Activated T-cell treated with anti-CD3 and anti-CD28 coated beads, Interleukin-2, amount 50 U/mL, for 4 hours (primary cell): ENCODE results near the gene SRRM3. TPM values are rescaled to one million over a fixed set of nuclear protein-coding genes. Genes with fewer than 3 reads are reported as not detected.
"Not testable (repeated sequence)": the region's sequence is repeated elsewhere in the genome, so short reads cannot be mapped to it uniquely, and the experiment has no call there.

Experiments used
- ATAC-seq, 2 donors: fragments of 200-7000 bp; cut with Tn5 transposase; one replicate each; pipeline ENCODE4 v1.10.0; 2021
- DNase-seq: peaks from one replicate; pipeline ENCODE4 v3.0.0-alpha.2; 2020
- H3K27me3 Mint-ChIP-seq: one replicate; pipeline ENCODE4 v1.8.0; 2021; ENCODE audit warnings: low read depth, mixed read lengths
- H3K36me3 Mint-ChIP-seq: one replicate; pipeline ENCODE4 v1.8.0; 2022; ENCODE audit warnings: mixed read lengths; ENCODE audit not compliant: insufficient read depth
- H3K4me1 Mint-ChIP-seq: one replicate; pipeline ENCODE4 v1.8.0; 2021; ENCODE audit warnings: low read depth, mixed read lengths
- H3K4me3 Mint-ChIP-seq: one replicate; pipeline ENCODE4 v1.8.0; 2021; ENCODE audit warnings: mild to moderate bottlenecking, moderate library complexity, mixed read lengths
- H3K9me3 Mint-ChIP-seq: one replicate; pipeline ENCODE4 v1.8.0; 2021; ENCODE audit warnings: mixed read lengths
- total RNA-seq, 3 donors: library from RNA; stranded (reverse); gene quantifications; one replicate each; pipeline ENCODE4 v1.2.1, GENCODE V29; 2021

The SRRM3 gene
- total RNA-seq, 3 donors from 2014 or later, result 0.10 TPM; not detected in 2

DNA sequence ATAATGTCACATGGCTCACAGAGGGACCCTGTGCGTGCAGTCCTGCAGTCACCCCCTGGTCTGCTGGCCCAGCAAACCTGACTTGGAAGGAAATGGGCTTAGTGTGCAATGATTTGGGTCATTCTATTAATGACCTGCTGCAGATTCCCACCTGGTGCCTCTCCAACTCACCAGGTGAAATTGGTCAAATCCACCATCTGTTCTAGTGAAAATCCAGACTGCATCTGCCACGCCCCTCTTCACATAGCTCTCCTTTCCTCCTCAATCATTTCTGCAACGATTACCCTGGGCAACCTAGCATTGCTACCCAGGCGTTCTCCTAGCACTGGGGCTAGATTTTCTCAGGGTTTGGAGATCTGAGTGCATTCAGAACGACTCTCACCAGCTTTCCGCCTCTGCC is 29.4 kb downstream of the SRRM3 start:
- ATAC-seq, result no peak
- no peaks in the 10 kb centered on the region for H3K36me3 Mint-ChIP-seq
- DNase-seq, result no peak
- H3K27me3 Mint-ChIP-seq, result peaks cover 67% of the 10 kb centered on the region
- no peak overlapping the region for H3K4me3 Mint-ChIP-seq
- no peaks in the 10 kb centered on the region for H3K9me3 Mint-ChIP-seq
- peaks cover 4% of the 10 kb centered on the region for H3K4me1 Mint-ChIP-seq

DNA sequence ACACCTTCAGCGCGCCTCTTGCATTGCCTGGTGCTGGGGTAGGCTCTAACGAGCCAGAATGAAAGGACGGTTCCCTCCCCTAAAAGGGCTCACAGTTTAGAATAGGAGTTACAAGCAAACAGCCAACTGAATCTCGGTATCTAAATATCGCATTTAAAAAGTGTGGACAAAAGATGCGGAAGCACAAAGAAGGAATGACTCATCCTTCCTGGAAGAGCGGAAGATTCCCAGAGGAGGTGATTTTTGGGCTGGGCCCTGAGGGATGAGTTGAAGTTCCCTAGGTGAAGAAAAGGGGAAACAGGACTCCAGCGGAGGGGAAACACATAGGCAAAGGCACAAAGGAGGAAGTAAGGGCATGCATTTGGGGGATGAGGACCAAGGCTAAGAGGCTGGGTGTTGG is 29.9 kb downstream of the SRRM3 start:
- H3K9me3 Mint-ChIP-seq, result no peaks in the 10 kb centered on the region
- no peaks in the 10 kb centered on the region for H3K36me3 Mint-ChIP-seq
- peaks cover 69% of the 10 kb centered on the region for H3K27me3 Mint-ChIP-seq
- H3K4me1 Mint-ChIP-seq, result peaks cover 4% of the 10 kb centered on the region
- ATAC-seq, result no peak
- no peak overlapping the region for H3K4me3 Mint-ChIP-seq
- no peak for DNase-seq

DNA sequence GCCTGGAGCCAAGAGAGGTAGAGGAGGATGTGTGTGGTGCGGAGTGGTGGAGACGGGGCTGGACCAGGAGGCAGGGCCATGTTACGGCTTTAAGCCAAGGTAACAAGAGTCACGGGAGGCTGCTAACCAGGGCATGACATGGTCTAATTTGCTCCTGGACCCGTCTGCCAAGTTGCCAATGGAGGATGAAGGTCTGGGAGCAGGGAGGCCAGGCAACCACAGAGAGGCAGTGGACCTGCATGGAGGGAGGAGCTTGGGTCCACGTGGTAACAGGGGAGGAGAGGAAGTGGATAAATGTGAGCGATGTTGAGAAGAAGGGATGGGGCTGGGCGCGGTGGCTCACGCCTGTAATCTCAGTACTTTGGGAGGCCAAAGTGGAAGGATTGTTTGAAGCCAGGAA is 31.0 kb downstream of the SRRM3 start:
- no peak for ATAC-seq
- Mint-ChIP-seq H3K36me3 (no peaks in the 10 kb centered on the region), H3K9me3 (no peaks in the 10 kb centered on the region), H3K4me1 (peaks cover 4% of the 10 kb centered on the region), H3K4me3 (no peak overlapping the region), H3K27me3 (peaks cover 69% of the 10 kb centered on the region)
- DNase-seq, result no peak

DNA sequence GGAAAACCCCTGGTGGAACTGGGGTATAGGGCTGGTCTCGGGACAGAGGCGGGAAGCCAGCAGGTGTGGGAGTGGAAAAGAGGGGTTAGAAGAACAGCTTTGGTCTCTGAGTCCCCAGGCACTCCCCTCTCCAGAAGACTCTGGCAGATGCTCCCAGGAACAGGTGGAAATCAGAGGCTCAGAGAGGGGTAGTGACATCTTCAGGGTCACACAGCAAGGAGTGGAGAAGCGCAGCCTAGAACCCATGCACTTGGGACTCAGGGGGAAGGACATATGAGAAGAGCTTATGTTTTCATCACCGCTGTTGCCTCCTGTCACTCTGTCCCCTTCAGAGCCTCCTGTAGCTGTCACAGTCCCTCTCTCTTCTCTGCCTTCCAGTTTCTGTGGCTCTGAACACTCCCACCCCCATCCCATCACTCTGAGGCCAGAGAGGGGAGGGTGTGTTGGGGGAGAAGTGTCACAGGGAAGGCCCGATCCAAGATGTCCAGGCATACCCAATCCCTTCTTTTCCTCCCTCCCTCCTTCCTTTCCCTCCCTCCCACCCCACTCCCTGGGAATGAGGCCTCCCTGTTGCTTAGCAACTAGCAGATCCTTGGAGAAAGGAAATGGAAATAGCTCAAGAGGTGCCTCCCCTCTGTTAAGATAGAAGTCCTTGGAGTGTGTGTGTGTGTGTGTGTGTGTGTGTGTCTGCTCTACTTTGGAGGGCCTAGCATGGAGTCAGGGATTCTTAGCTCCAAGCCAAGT is 32.0 kb downstream of the SRRM3 start:
- H3K27me3 Mint-ChIP-seq, result peaks cover 75% of the 10 kb centered on the region
- ATAC-seq (no peak), DNase-seq (no peak)
- no peaks in the 10 kb centered on the region for H3K36me3 Mint-ChIP-seq
- H3K9me3 Mint-ChIP-seq, result no peaks in the 10 kb centered on the region
- peaks cover 4% of the 10 kb centered on the region for H3K4me1 Mint-ChIP-seq
- no peak overlapping the region for H3K4me3 Mint-ChIP-seq

DNA sequence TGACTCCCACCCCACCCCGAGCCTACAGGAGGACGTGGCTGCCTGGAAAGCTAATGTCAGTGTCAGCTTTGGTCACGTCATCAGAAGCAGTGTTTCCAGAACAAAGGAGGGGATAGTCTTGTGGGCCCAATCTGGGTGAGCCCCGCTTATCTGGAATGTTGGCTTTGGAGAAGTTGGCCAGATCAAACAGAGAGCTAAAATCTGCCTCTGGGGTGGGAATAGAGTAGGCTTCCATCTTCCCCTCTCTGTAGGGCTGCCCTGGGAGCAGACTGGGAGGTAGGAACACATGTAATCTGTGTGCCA is 32.5 kb downstream of the SRRM3 start:
- Mint-ChIP-seq H3K36me3 (no peaks in the 10 kb centered on the region), H3K9me3 (no peaks in the 10 kb centered on the region), H3K4me3 (no peak overlapping the region), H3K4me1 (peaks cover 4% of the 10 kb centered on the region), H3K27me3 (peaks cover 71% of the 10 kb centered on the region)
- ATAC-seq (no peak), DNase-seq (no peak)

DNA sequence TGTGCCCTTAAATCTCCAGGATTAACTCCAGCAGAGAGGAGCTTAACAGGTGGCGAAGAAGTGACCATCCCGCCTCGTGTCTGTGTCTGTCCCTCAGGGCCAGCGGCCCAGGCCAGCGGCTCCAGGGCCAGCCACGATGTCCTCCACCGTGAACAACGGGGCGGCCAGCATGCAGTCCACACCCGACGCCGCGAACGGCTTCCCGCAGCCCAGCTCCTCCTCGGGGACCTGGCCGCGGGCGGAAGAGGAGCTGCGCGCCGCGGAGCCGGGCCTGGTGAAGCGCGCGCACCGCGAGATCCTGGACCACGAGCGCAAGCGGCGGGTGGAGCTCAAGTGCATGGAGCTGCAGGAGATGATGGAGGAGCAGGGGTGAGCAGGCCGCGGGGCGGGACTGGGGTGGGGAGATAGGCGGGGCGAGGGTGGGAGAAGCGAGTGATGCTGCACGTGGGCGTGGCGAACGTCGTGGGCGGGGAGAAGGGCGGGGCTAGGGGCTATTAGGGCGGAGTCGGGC is 33.3 kb downstream of the SRRM3 start:
- peak overlapping the region; percentile 35 for H3K4me3 Mint-ChIP-seq
- H3K27me3 Mint-ChIP-seq, result peaks cover 68% of the 10 kb centered on the region
- DNase-seq, result peak; percentile 64
- no peaks in the 10 kb centered on the region for H3K36me3 Mint-ChIP-seq
- peaks cover 4% of the 10 kb centered on the region for H3K4me1 Mint-ChIP-seq
- peak; percentile 95 to 98 for ATAC-seq
- H3K9me3 Mint-ChIP-seq, result no peaks in the 10 kb centered on the region

DNA sequence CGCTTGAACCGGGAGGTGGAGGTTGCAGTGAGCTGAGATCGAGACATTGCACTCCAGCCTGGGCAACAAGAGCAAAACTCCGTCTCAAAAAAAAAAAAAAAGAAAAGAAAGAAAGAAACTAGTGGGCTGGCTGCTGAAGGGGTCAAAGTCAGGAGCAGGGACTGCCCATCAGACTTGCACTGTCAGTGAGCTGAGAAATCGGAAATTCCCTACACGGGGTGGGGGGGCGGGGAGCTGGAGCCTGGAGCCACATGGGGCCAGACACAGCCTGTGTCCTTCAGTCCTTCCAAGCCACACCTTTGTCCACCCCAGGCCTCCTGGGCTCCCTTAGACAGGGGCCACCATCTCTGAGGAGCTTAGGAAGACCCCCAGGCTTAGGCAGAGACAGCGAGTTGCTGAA is 34.5 kb downstream of the SRRM3 start:
- Mint-ChIP-seq H3K4me3 (no peak overlapping the region), H3K36me3 (no peaks in the 10 kb centered on the region), H3K9me3 (no peaks in the 10 kb centered on the region), H3K27me3 (peaks cover 57% of the 10 kb centered on the region), H3K4me1 (peaks cover 4% of the 10 kb centered on the region)
- ATAC-seq (no peak), DNase-seq (no peak)

DNA sequence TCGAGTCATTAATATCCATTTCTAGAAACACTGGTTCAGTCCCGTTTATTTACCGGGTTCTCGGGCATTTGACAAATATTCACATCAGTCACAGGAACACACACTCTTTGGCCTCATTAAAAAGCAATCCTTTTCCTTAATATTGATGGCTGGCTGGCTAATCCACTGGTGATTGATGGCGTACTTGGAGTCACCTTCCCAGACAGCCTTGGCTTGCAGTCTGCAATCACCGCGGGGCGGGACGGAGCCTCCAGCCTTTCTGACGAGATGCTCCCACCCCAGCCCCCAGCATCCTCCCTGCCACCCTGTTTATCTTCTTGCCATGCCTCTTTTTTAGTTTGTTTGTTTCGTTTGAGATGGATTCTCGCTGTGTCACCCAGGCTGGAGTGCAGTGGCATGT is 36.6 kb downstream of the SRRM3 start:
- Mint-ChIP-seq H3K4me3 (no peak overlapping the region), H3K4me1 (peaks cover 4% of the 10 kb centered on the region), H3K36me3 (no peaks in the 10 kb centered on the region), H3K27me3 (peaks cover 42% of the 10 kb centered on the region), H3K9me3 (no peaks in the 10 kb centered on the region)
- no peak for ATAC-seq
- no peak for DNase-seq

DNA sequence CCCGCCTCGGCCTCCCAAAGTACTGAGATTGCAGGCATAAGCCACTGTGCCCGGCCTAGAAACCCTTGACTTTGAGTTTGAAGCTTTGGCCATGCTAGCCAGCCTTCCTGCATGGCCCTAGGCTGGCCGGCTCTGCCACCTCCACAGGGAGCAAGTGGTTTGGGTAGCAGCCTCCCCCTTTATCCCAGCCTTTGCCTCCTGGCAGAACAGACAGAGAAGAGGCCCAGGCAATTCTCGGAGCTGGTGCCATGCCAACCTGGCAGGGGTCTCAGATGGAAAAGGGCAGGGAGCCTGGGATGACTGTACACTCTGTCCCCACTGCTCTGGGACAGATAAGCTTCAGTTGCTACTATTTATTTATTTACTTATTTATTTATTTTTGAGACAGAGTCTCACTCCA is 39.4 kb downstream of the SRRM3 start:
- H3K9me3 Mint-ChIP-seq, result no peaks in the 10 kb centered on the region
- no peak overlapping the region for H3K4me3 Mint-ChIP-seq
- no peaks in the 10 kb centered on the region for H3K36me3 Mint-ChIP-seq
- H3K4me1 Mint-ChIP-seq, result no peaks in the 10 kb centered on the region
- no peak for ATAC-seq
- peaks cover 26% of the 10 kb centered on the region for H3K27me3 Mint-ChIP-seq
- no peak for DNase-seq

DNA sequence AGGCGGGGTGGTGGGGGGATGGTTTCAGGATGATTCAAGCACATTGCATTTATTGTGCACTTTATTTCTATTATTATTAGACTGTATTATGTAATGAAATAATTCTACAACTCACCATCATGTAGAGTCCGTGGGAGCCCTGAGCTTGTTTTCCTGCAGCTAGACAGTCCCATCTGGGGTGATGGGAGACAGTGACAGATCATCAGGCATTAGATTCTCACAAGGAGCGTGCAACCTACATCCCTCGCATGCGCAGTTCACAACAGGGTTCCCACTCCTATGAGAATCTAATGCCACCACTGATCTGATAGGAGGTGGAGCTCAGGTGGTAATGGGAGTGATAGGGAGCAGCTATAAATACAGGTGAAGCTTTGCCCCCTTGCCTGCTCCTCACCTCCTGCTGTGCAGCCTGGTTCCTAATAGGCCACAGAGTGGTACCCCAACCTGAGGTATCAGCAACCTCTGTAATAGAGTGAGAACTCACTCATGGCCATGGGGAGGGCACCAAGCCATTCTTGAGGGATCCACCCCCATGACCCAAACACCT is 40.9 kb downstream of the SRRM3 start:
- H3K9me3 Mint-ChIP-seq, DNase-seq, H3K4me3 Mint-ChIP-seq, H3K4me1 Mint-ChIP-seq, H3K36me3 Mint-ChIP-seq, ATAC-seq: not testable (repeated sequence)
- H3K27me3 Mint-ChIP-seq, result peaks cover 16% of the 10 kb centered on the region

DNA sequence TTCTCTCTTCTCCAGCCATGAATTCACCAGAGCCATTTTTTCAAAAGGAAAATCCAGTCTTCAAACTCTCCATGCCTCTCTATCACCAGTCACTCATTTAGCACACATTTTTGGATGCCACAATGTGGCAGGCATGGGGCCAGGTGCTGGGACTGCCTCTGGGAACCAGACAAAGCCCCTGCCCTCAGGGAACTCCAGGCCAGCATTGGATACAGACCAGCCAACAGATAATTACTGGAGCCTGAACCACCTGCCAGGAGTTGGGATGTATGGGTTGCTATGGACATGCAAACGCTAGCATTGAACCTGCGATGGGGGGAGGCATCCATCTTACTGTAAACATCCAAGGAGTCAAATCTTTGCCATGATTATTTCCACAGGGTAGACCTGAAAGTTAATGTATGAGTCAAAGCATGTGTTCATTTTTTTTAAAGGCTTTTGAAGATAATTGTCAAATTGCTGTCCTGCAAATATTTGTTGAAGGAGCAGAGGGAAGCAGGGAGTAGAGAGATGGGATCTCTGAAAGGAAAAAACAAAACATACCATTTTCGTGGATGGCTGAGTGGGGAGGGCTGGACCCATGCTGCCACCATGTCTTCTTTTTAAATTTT is 43.2 kb downstream of the SRRM3 start:
- no peak for ATAC-seq
- Mint-ChIP-seq H3K9me3 (no peaks in the 10 kb centered on the region), H3K4me1 (no peaks in the 10 kb centered on the region), H3K27me3 (peaks cover 6% of the 10 kb centered on the region), H3K4me3 (no peak overlapping the region), H3K36me3 (no peaks in the 10 kb centered on the region)
- DNase-seq, result no peak

DNA sequence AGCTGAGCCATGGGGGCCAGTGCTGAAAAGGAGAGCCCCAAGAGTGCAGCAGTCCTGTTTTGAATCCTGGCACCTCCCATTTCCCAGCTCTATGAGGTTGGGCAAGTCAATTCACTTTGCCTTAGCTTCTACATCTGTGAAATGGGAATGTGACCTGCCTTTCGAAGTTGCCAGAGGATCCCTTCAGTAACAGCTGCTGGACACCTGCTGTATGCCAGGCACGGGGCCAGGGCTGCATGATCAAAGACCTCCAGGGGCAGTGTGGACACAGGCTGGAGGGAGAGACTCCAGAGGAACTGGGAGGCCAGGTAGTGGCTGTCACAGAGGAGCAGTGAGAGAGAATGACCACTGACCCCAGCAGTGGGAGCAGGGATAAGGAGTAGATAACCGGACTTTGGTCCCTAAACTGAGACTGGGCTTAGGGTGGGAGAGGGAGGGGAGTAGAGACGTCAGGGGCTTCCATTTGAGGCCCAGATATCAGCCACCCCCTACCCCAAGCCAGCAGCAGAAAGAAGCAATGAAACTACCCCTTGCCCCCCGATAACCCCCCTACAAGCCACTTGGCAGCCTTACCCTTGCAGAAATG is 45.2 kb downstream of the SRRM3 start:
- no peak for DNase-seq
- ATAC-seq, result no peak
- Mint-ChIP-seq H3K4me1 (no peaks in the 10 kb centered on the region), H3K27me3 (peaks cover 6% of the 10 kb centered on the region), H3K9me3 (no peaks in the 10 kb centered on the region), H3K36me3 (no peaks in the 10 kb centered on the region), H3K4me3 (no peak overlapping the region)

DNA sequence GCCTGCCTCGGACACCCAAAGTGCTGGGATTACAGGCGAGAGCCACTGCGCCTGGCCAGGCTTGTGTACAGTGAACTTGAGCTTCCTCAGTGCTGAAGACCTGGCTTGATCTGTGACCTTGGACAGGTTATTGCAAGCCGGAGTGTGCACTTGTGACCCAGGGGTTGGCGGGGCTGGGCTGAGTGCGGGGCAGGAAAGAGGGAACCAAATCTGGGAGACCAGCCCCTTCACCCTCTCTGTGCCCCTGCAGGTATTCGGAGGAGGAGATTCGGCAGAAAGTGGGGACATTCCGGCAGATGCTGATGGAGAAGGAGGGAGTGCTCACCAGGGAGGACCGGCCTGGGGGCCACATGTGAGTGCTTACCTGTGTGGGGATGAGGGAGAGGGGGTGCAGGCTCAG is 46.2 kb downstream of the SRRM3 start:
- H3K4me1 Mint-ChIP-seq, result no peaks in the 10 kb centered on the region
- peaks cover 3% of the 10 kb centered on the region for H3K27me3 Mint-ChIP-seq
- DNase-seq (no peak), ATAC-seq (no peak)
- no peak overlapping the region for H3K4me3 Mint-ChIP-seq
- no peaks in the 10 kb centered on the region for H3K9me3 Mint-ChIP-seq
- H3K36me3 Mint-ChIP-seq, result no peaks in the 10 kb centered on the region

DNA sequence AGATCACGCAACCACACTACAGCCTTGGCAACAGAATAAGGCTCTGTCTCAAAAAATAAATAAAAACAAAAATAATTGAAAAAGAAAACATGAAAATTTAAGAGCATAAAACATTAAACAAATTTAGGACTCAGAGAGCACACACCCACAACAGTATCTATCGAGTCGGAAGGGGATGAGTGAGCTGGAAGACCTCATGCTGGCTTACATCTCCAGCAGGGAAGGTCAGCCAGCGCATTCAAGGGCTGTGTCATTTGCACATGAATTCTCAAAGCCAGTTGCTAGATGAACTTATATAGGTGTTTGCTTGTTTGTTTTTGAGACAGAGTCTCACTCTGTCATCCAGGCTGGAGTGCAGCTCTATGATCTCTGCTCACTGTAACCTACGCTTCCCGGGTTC is 50.3 kb downstream of the SRRM3 start:
- Mint-ChIP-seq H3K4me3 (no peak overlapping the region), H3K36me3 (no peaks in the 10 kb centered on the region), H3K9me3 (no peaks in the 10 kb centered on the region), H3K27me3 (peaks cover 5% of the 10 kb centered on the region), H3K4me1 (no peaks in the 10 kb centered on the region)
- DNase-seq, result no peak
- no peak for ATAC-seq

DNA sequence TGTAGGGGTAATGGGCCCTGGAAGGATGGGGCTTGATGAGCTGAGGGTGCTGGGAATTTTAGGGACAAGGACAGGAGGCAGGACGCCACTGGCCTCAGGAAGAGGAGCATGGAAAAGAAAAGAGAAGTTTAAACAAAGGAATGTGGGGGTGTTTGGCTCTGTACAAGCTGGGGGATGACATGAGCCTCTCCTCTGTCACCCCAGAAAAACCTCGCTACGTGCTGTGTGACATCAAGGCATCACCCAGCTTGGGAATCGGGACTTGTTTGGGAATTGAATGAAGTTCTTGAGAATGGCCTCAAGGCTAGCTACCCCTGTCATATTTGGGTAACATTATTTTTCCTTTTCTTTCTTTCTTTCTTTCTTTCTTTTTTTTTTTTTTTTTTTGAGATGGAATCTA is 53.1 kb downstream of the SRRM3 start:
- ATAC-seq, result no peak
- Mint-ChIP-seq H3K27me3 (peaks cover 23% of the 10 kb centered on the region), H3K4me1 (no peaks in the 10 kb centered on the region), H3K9me3 (no peaks in the 10 kb centered on the region), H3K4me3 (no peak overlapping the region), H3K36me3 (no peaks in the 10 kb centered on the region)
- DNase-seq, result no peak
